A673 (cell line): Measurements from ENCODE around the gene INPP5B. TPM values are rescaled to one million over a fixed set of nuclear protein-coding genes. Genes with fewer than 3 reads are reported as not detected.
"Not testable (repeated sequence)": the region's sequence is repeated elsewhere in the genome, so short reads cannot be mapped to it uniquely, and the experiment has no call there.

ENCODE experiments used
- BruUV-seq: library from RNA; stranded (reverse); fragments of 400-500 nt; replicated peaks from 2 replicates; lab custom pipeline; 2021; lab: Mats Ljungman, UMichigan
- CTCF ChIA-PET: fragments of 300-600 bp; sonication (Branson Sonifier 250); formaldehyde crosslinking; loops from one replicate; lab custom pipeline; 2022; ENCODE audit warnings: antibody characterized with exemption; lab: Charles Lee
- POLR2A ChIA-PET: fragments of 300-600 bp; sonication (Branson Sonifier 250); formaldehyde crosslinking; loops from one replicate; lab custom pipeline; 2022; ENCODE audit warnings: antibody characterized with exemption; ENCODE audit not compliant: low non-redundant PET; lab: Charles Lee
- DNase-seq: peaks from one replicate; pipeline ENCODE4 v3.0.0-alpha.2; 2015; ENCODE audit warnings: low spot score
- H3K27ac ChIP-seq: fragments of 200-600 bp; sonication (generic); 2 replicates; pipeline ENCODE4 v1.5.1; 2016; ENCODE audit warnings: mixed run types, low read depth, mild to moderate bottlenecking, mixed read lengths, antibody characterized with exemption, low read length; ENCODE audit not compliant: poor library complexity, severe bottlenecking
- H3K27me3 ChIP-seq: fragments of 200-600 bp; sonication (generic); replicated peaks from 2 replicates; pipeline ENCODE4 v1.6.1; 2017; ENCODE audit warnings: mixed run types, low read depth, mild to moderate bottlenecking, mixed read lengths, antibody characterized with exemption, low read length; ENCODE audit not compliant: insufficient read depth, poor library complexity
- H3K36me3 ChIP-seq: fragments of 200-600 bp; sonication (generic); 2 replicates; pipeline ENCODE4 v1.6.1; 2016; ENCODE audit warnings: mixed run types, mild to moderate bottlenecking, mixed read lengths, antibody characterized with exemption, low read length; ENCODE audit not compliant: insufficient read depth, poor library complexity, severe bottlenecking
- H3K4me1 ChIP-seq: fragments of 200-600 bp; sonication (generic); 2 replicates; pipeline ENCODE4 v1.6.1; 2017; ENCODE audit warnings: mixed run types, mild to moderate bottlenecking, mixed read lengths, antibody characterized with exemption, low read length; ENCODE audit not compliant: insufficient read depth, poor library complexity, severe bottlenecking
- H3K4me3 ChIP-seq: fragments of 200-600 bp; sonication (generic); 2 replicates; pipeline ENCODE4 v1.5.1; 2016; ENCODE audit warnings: low read depth, mixed run types, mild to moderate bottlenecking, mixed read lengths, low read length; ENCODE audit not compliant: poor library complexity, severe bottlenecking
- H3K9me3 ChIP-seq: fragments of 200-600 bp; sonication (generic); 2 replicates; pipeline ENCODE4 v1.6.1; 2016; ENCODE audit warnings: mixed run types, low read depth, mild to moderate bottlenecking, mixed read lengths, antibody characterized with exemption, low read length; ENCODE audit not compliant: poor library complexity, severe bottlenecking
- CTCF ChIP-seq: fragments of 300-800, 200-600 bp; sonication (generic); conservative IDR thresholded peaks from 2 replicates; pipeline ENCODE4 v1.5.1; 2017; ENCODE audit warnings: low read depth, mild to moderate bottlenecking, antibody characterized with exemption, low read length, moderate library complexity, mixed read lengths
- EZH2 ChIP-seq: fragments of 200-600 bp; sonication (generic); IDR thresholded peaks from 2 replicates; pipeline ENCODE4 v1.6.1; 2017; ENCODE audit warnings: borderline replicate concordance, low read depth, mild to moderate bottlenecking, mixed read lengths, antibody characterized with exemption, low read length; ENCODE audit not compliant: poor library complexity, severe bottlenecking
- intact Hi-C: fragments of 100-400 bp; cut with micrococcal nuclease; formaldehyde crosslinking; loops from one replicate; pipeline ENCODE4 v1.10.0; 2022; ENCODE audit not compliant: unreplicated experiment
- total RNA-seq: library from RNA; stranded (reverse); gene quantifications from 2 replicates; pipeline ENCODE4 v1.2.3, GENCODE V29; 2021

INPP5B gene
- total RNA-seq, 1 experiment from 2014 or later, result 15.6 TPM

- Histone ChIP-seq H3K36me3 (no peaks in the 10 kb centered on the region), H3K27me3 (no peaks in the 10 kb centered on the region), H3K27ac (no peak overlapping the region), H3K4me1 (no peaks in the 10 kb centered on the region), H3K4me3 (no peak overlapping the region), H3K9me3 (no peaks in the 10 kb centered on the region)
- BruUV-seq, result no TSS peak
- ChIA-PET CTCF (no interaction called here), POLR2A (no interaction called here)
- intact Hi-C loops, result no loop called here
- TF ChIP-seq EZH2, result no peak
- no peak for DNase-seq
Measured at GRCh38 chr1:37905727-37906126, 41.1 kb downstream of the INPP5B start.

- H3K36me3 ChIP-seq, H3K4me3 ChIP-seq, BruUV-seq, H3K27me3 ChIP-seq, DNase-seq, CTCF ChIA-PET, H3K27ac ChIP-seq, POLR2A ChIA-PET, intact Hi-C loops, H3K4me1 ChIP-seq, H3K9me3 ChIP-seq: not testable (repeated sequence)
Measured at GRCh38 chr1:37903921-37904320, 42.9 kb downstream of the INPP5B start.

- H3K27ac ChIP-seq, result no peak overlapping the region
- TF ChIP-seq CTCF (no peak), EZH2 (no peak)
- H3K27me3 ChIP-seq, result no peaks in the 10 kb centered on the region
- no peak overlapping the region for H3K4me3 ChIP-seq
- intact Hi-C loops, result no loop called here
- H3K36me3 ChIP-seq, result no peaks in the 10 kb centered on the region
- ChIA-PET CTCF (no interaction called here), POLR2A (no interaction called here)
- no peaks in the 10 kb centered on the region for H3K9me3 ChIP-seq
- BruUV-seq, result no TSS peak
- no peaks in the 10 kb centered on the region for H3K4me1 ChIP-seq
- DNase-seq, result no peak
Measured at GRCh38 chr1:37902983-37903382, 43.9 kb downstream of the INPP5B start.

GRCh38 chr1:37901893-37902225 lies 45.0 kb downstream of the INPP5B start:
- CTCF ChIA-PET, result no interaction called here
- H3K36me3 ChIP-seq, result no peaks in the 10 kb centered on the region
- no peak overlapping the region for H3K27ac ChIP-seq
- H3K4me1 ChIP-seq, result no peaks in the 10 kb centered on the region
- no peak for TF ChIP-seq EZH2
- no peak for TF ChIP-seq CTCF
- intact Hi-C loops, result no loop called here
- no TSS peak for BruUV-seq
- H3K27me3 ChIP-seq, result no peaks in the 10 kb centered on the region
- POLR2A ChIA-PET, result no interaction called here
- no peak for DNase-seq
- H3K4me3 ChIP-seq, result no peak overlapping the region
- no peaks in the 10 kb centered on the region for H3K9me3 ChIP-seq
